HUES48 (cell line): Measurements from ENCODE around the gene BICC1.

Experiments
- H3K27ac ChIP-seq: one replicate; pipeline ENCODE4 v1.7.0; 2013; ENCODE audit warnings: low read depth, low read length, inconsistent platforms
- H3K27me3 ChIP-seq: 2 replicates; pipeline ENCODE4 v1.6.1; 2013; ENCODE audit warnings: mild to moderate bottlenecking, low read length; ENCODE audit not compliant: control insufficient read depth, insufficient read depth
- H3K36me3 ChIP-seq: 2 replicates; pipeline ENCODE4 v1.6.1; 2013; ENCODE audit warnings: low read length; ENCODE audit not compliant: control insufficient read depth, insufficient read depth
- H3K4me1 ChIP-seq: 2 replicates; pipeline ENCODE4 v1.6.1; 2013; ENCODE audit warnings: mild to moderate bottlenecking, low read length; ENCODE audit not compliant: control insufficient read depth, insufficient read depth
- H3K4me3 ChIP-seq: 2 replicates; pipeline ENCODE4 v1.5.1; 2013; ENCODE audit warnings: mild to moderate bottlenecking, low read depth, low read length
- H3K9ac ChIP-seq: 2 replicates; pipeline ENCODE4 v1.6.1; 2013; ENCODE audit warnings: mild to moderate bottlenecking, low read depth, low read length, moderate library complexity
- H3K9me3 ChIP-seq: 2 replicates; pipeline ENCODE4 v1.6.1; 2013; ENCODE audit warnings: low read length; ENCODE audit not compliant: control insufficient read depth, insufficient read depth

Gene BICC1

GRCh38 chr10:58826694-58827093 lies 314.0 kb downstream of the BICC1 start:
- Histone ChIP-seq H3K27me3 (no peaks in the 10 kb centered on the region), H3K9ac (no peak overlapping the region), H3K9me3 (no peaks in the 10 kb centered on the region), H3K36me3 (no peaks in the 10 kb centered on the region), H3K4me3 (no peak overlapping the region), H3K4me1 (no peaks in the 10 kb centered on the region), H3K27ac (no peak overlapping the region)

- Histone ChIP-seq H3K27me3 (no peaks in the 10 kb centered on the region), H3K4me3 (no peak overlapping the region), H3K36me3 (no peaks in the 10 kb centered on the region), H3K4me1 (no peaks in the 10 kb centered on the region), H3K9me3 (no peaks in the 10 kb centered on the region), H3K9ac (no peak overlapping the region), H3K27ac (no peak overlapping the region)
Observed at GRCh38 chr10:58827381-58827780, 314.7 kb downstream of the BICC1 start.

GRCh38 chr10:58829839-58830238 lies 317.2 kb downstream of the BICC1 start:
- Histone ChIP-seq H3K27ac (no peak overlapping the region), H3K9ac (no peak overlapping the region), H3K4me1 (no peaks in the 10 kb centered on the region), H3K4me3 (no peak overlapping the region), H3K36me3 (no peaks in the 10 kb centered on the region), H3K9me3 (no peaks in the 10 kb centered on the region), H3K27me3 (no peaks in the 10 kb centered on the region)

- Histone ChIP-seq H3K36me3 (no peaks in the 10 kb centered on the region), H3K9me3 (no peaks in the 10 kb centered on the region), H3K27me3 (no peaks in the 10 kb centered on the region), H3K9ac (no peak overlapping the region), H3K4me3 (no peak overlapping the region), H3K27ac (no peak overlapping the region), H3K4me1 (no peaks in the 10 kb centered on the region)
Observed at GRCh38 chr10:58830697-58831096, 318.0 kb downstream of the BICC1 start.

GRCh38 chr10:58833771-58834561 lies 321.3 kb downstream of the BICC1 start:
- H3K4me1 ChIP-seq = no peaks in the 10 kb centered on the region
- H3K27me3 ChIP-seq = no peaks in the 10 kb centered on the region
- no peak overlapping the region for H3K4me3 ChIP-seq
- no peak overlapping the region for H3K27ac ChIP-seq
- no peak overlapping the region for H3K9ac ChIP-seq
- no peaks in the 10 kb centered on the region for H3K36me3 ChIP-seq
- no peaks in the 10 kb centered on the region for H3K9me3 ChIP-seq

GRCh38 chr10:58836176-58836700 lies 323.6 kb downstream of the BICC1 start:
- Histone ChIP-seq H3K9ac (no peak overlapping the region), H3K4me3 (no peak overlapping the region), H3K27ac (no peak overlapping the region), H3K9me3 (no peaks in the 10 kb centered on the region), H3K27me3 (no peaks in the 10 kb centered on the region), H3K36me3 (no peaks in the 10 kb centered on the region), H3K4me1 (no peaks in the 10 kb centered on the region)

- Histone ChIP-seq H3K27ac (no peak overlapping the region), H3K9ac (no peak overlapping the region), H3K27me3 (no peaks in the 10 kb centered on the region), H3K9me3 (no peaks in the 10 kb centered on the region), H3K36me3 (no peaks in the 10 kb centered on the region), H3K4me1 (no peaks in the 10 kb centered on the region), H3K4me3 (no peak overlapping the region)
Observed at GRCh38 chr10:58836991-58837575, 324.4 kb downstream of the BICC1 start.

- H3K4me3 ChIP-seq = no peak overlapping the region
- H3K27ac ChIP-seq = no peak overlapping the region
- no peaks in the 10 kb centered on the region for H3K9me3 ChIP-seq
- no peaks in the 10 kb centered on the region for H3K4me1 ChIP-seq
- no peaks in the 10 kb centered on the region for H3K27me3 ChIP-seq
- H3K9ac ChIP-seq = no peak overlapping the region
- no peaks in the 10 kb centered on the region for H3K36me3 ChIP-seq
Observed at GRCh38 chr10:58837826-58838225, 325.2 kb downstream of the BICC1 start.

GRCh38 chr10:58838561-58839208 lies 326.0 kb downstream of the BICC1 start:
- H3K36me3 ChIP-seq = no peaks in the 10 kb centered on the region
- H3K4me1 ChIP-seq = peaks cover 4% of the 10 kb centered on the region; the same call in 1 of the 2 replicates
- H3K27me3 ChIP-seq = no peaks in the 10 kb centered on the region
- H3K9ac ChIP-seq = no peak overlapping the region
- no peak overlapping the region for H3K4me3 ChIP-seq
- H3K27ac ChIP-seq = no peak overlapping the region
- no peaks in the 10 kb centered on the region for H3K9me3 ChIP-seq

GRCh38 chr10:58839771-58840170 lies 327.1 kb downstream of the BICC1 start:
- H3K9ac ChIP-seq = no peak overlapping the region
- H3K27me3 ChIP-seq = no peaks in the 10 kb centered on the region
- no peaks in the 10 kb centered on the region for H3K36me3 ChIP-seq
- H3K9me3 ChIP-seq = no peaks in the 10 kb centered on the region
- peaks cover 4% of the 10 kb centered on the region; the same call in 1 of the 2 replicates for H3K4me1 ChIP-seq
- no peak overlapping the region for H3K27ac ChIP-seq
- H3K4me3 ChIP-seq = no peak overlapping the region
